ENCODE data around the gene CRISP3. TPM values are rescaled to one million over a fixed set of nuclear protein-coding genes. Genes with fewer than 3 reads are reported as not detected.

CRISP3 gene
- total RNA-seq, 4 donors from 2014 or later: 5.1 to 22.7 (median 12.0) TPM

GRCh38 chr6:49743429-49743828 is 759 bp downstream of the CRISP3 start:
- 70% methylated on average over 4 of the region's 4 CpGs for WGBS
- Histone ChIP-seq H3K4me1 (no peaks in the 10 kb centered on the region), H3K27me3 (no peaks in the 10 kb centered on the region), H3K4me3 (no peak overlapping the region), H3K9me3 (no peaks in the 10 kb centered on the region), H3K27ac (no peak overlapping the region), H3K36me3 (no peaks in the 10 kb centered on the region)
- no peak for DNase-seq (ENCODE audit: low spot score in 2 of 2)
- TF ChIP-seq CTCF (IDR thresholded peaks at IDR 0.05): no peak
- TF ChIP-seq POLR2AphosphoS5 (IDR thresholded peaks at IDR 0.05): no peak
- TF ChIP-seq EP300 (IDR thresholded peaks at IDR 0.05): no peak
- TF ChIP-seq POLR2A (IDR thresholded peaks at IDR 0.05): no peak

- H3K27ac ChIP-seq: no peak overlapping the region
- H3K27me3 ChIP-seq: no peaks in the 10 kb centered on the region
- no peaks in the 10 kb centered on the region for H3K4me1 ChIP-seq
- WGBS: 80% methylated on average over 2 of the region's 2 CpGs
- no peaks in the 10 kb centered on the region for H3K36me3 ChIP-seq
- DNase-seq (ENCODE audit: low spot score in 2 of 2): no peak
- TF ChIP-seq POLR2AphosphoS5 (IDR thresholded peaks at IDR 0.05) (no peak), CTCF (IDR thresholded peaks at IDR 0.05) (no peak), POLR2A (IDR thresholded peaks at IDR 0.05) (no peak)
- no peak overlapping the region for H3K4me3 ChIP-seq
- no peaks in the 10 kb centered on the region for H3K9me3 ChIP-seq
Measured at GRCh38 chr6:49739423-49739822, 4.8 kb downstream of the CRISP3 start.

- no peaks in the 10 kb centered on the region for H3K4me1 ChIP-seq
- H3K9me3 ChIP-seq: no peaks in the 10 kb centered on the region
- H3K36me3 ChIP-seq: no peaks in the 10 kb centered on the region
- WGBS: 58% methylated on average over 4 of the region's 4 CpGs
- H3K4me3 ChIP-seq: no peak overlapping the region
- DNase-seq (ENCODE audit: low spot score in 2 of 2): no peak
- no peak overlapping the region for H3K27ac ChIP-seq
- no peaks in the 10 kb centered on the region for H3K27me3 ChIP-seq
- no peak for TF ChIP-seq POLR2AphosphoS5 (IDR thresholded peaks at IDR 0.05)
- no peak for TF ChIP-seq EP300 (IDR thresholded peaks at IDR 0.05)
- no peak for TF ChIP-seq POLR2A (IDR thresholded peaks at IDR 0.05)
- no peak for TF ChIP-seq CTCF (IDR thresholded peaks at IDR 0.05)
Measured at GRCh38 chr6:49736017-49736508, 8.1 kb downstream of the CRISP3 start.

- H3K36me3 ChIP-seq: no peaks in the 10 kb centered on the region
- DNase-seq (ENCODE audit: low spot score in 2 of 2): no peak
Measured at GRCh38 chr6:49733680-49734079, 10.5 kb downstream of the CRISP3 start.

GRCh38 chr6:49732781-49733180 is 11.4 kb downstream of the CRISP3 start:
- TF ChIP-seq EP300 (IDR thresholded peaks at IDR 0.05): no peak
- no peak for TF ChIP-seq POLR2AphosphoS5 (IDR thresholded peaks at IDR 0.05)
- TF ChIP-seq POLR2A (IDR thresholded peaks at IDR 0.05): no peak
- TF ChIP-seq CTCF (IDR thresholded peaks at IDR 0.05): no peak
- no peak for DNase-seq (ENCODE audit: low spot score in 2 of 2)
- Histone ChIP-seq H3K36me3 (no peaks in the 10 kb centered on the region), H3K4me3 (no peak overlapping the region), H3K9me3 (no peaks in the 10 kb centered on the region), H3K27me3 (no peaks in the 10 kb centered on the region), H3K4me1 (no peaks in the 10 kb centered on the region), H3K27ac (no peak overlapping the region)
- 81% methylated on average over 3 of the region's 3 CpGs for WGBS

More at GRCh38 chr6:49733680-49734079, 10.5 kb downstream of the CRISP3 start:
- H3K27ac ChIP-seq: no peak overlapping the region
- no peaks in the 10 kb centered on the region for H3K9me3 ChIP-seq
- TF ChIP-seq POLR2A (IDR thresholded peaks at IDR 0.05): no peak
- no peak for TF ChIP-seq CTCF (IDR thresholded peaks at IDR 0.05)
- no peak for TF ChIP-seq POLR2AphosphoS5 (IDR thresholded peaks at IDR 0.05)
- TF ChIP-seq EP300 (IDR thresholded peaks at IDR 0.05): no peak
- no peak overlapping the region for H3K4me3 ChIP-seq
- 40% methylated on average over 2 of the region's 2 CpGs for WGBS
- H3K4me1 ChIP-seq: no peaks in the 10 kb centered on the region
- no peaks in the 10 kb centered on the region for H3K27me3 ChIP-seq
